DMS79 (cell line): ENCODE measurements around the gene SLC41A3.
"Not testable (repeated sequence)": the region's sequence is repeated elsewhere in the genome, so short reads cannot be mapped to it uniquely, and the experiment has no call there.

Experiments used
- DNase-seq: peaks from one replicate; lab custom pipeline; 2025; lab: John Stamatoyannopoulos, UW

SLC41A3 gene

DNA sequence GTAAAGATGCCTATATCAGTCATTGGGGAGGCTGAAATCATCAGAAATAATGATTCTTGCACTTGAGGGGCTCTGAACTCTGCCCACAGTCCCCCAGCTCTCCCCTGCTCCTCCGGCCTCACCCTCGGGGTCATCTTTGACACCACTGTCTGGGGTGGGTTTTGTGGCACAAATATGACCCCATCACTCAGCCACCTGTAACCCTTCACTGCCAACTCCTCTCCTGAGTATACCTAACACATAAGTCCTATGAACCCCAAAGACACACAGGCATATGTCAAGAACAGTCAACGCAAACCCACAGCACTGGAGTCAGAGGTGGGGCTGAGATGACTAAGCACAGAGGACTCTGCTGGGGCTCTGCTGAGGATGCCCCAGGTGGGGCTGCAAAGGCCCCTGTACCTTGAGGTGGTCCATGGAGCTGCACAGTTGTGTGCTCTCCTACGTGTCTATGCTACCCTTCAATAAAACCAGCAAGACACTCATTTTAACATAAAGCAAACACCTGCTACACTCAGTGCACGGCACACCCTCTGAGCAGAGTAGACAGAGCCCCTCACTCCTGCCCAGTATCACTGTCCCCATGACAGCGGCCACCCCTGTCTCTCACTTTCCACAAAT is 29.9 kb downstream of the SLC41A3 start:
- no peak for DNase-seq

- DNase-seq = no peak
These were observed 30.4 kb downstream of the SLC41A3 start for GRCh38 chr3:126053513-126053912.

DNA sequence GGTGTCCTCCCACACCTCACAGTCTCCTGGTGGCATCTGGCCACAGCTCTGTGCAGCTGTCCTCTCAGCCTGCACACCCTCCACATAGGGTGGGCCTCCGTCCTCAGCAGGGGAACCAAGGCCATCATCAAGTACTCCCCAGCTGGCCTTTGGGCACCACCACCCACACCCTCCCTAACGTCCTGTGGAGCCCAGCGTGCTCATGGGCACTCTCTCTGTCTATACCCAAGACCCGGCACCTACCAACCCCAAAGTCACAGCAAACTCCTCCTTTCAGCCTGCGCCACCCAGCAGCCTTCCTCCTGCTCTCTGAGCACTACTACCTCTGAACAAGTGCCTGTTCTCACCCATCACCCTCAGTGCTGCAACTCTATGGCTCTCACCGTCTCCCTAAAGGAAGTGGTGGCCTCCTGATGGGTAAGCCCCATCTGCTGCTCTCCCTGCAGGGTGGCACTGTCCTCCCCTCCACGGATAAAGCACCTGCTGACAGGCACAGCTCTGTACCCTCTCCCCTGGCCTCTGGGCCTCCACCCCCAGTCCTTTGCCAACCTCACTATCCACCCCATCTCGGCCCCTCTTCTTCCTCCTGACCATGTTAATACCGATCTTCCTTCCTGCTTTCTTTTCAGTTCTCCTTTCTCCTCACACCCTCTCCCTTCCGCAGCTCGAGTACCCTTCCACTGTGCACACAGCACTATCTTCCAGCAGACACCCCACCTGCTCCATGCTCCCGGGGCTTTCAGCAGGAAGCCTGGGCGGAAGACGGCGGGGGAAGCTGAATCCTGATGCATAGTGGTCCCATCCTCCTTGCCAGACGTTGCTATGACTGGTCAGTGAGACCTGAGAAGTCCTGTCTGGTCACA is 31.5 kb downstream of the SLC41A3 start:
- no peak for DNase-seq

- no peak for DNase-seq
These were observed 32.2 kb downstream of the SLC41A3 start for GRCh38 chr3:126051741-126052140.

- no peak for DNase-seq
These were observed 32.7 kb downstream of the SLC41A3 start for GRCh38 chr3:126051234-126051633.

DNA sequence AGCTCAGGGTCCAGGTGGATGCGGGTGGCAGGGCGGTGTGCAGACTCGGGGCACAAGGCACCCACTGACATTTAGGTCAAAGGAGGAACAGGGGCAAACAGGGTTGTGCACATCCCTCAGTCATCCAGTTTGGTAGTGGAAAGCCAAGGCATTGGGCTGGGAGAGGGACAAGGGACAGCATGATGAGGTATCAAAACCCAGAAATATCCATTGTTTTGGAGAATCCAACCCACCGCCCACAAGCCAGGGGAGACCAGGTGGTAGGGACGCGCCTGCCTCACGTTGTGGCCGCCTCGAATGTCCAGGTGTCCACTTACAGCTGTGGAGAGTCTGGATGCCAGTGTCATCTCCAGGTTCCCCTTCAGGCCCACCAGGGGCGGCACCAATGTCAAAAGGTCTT is 33.3 kb downstream of the SLC41A3 start:
- no peak for DNase-seq

DNA sequence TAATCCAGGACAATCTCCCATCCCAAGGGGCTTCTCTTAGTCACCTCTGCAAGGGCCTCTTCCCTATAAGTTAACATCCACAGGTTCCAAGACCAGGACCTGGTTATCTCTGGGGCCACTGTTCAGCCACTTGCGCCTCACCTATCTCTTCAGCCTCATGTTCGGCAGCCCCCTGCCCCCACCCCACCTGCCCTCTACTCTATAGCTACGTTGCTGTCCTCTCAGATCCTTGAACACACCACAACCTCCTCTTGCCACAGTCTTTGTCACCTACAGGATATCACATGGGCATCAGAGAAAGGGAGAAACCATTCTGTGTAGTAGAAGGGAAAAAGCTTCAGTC is 33.9 kb downstream of the SLC41A3 start:
- no peak for DNase-seq

DNA sequence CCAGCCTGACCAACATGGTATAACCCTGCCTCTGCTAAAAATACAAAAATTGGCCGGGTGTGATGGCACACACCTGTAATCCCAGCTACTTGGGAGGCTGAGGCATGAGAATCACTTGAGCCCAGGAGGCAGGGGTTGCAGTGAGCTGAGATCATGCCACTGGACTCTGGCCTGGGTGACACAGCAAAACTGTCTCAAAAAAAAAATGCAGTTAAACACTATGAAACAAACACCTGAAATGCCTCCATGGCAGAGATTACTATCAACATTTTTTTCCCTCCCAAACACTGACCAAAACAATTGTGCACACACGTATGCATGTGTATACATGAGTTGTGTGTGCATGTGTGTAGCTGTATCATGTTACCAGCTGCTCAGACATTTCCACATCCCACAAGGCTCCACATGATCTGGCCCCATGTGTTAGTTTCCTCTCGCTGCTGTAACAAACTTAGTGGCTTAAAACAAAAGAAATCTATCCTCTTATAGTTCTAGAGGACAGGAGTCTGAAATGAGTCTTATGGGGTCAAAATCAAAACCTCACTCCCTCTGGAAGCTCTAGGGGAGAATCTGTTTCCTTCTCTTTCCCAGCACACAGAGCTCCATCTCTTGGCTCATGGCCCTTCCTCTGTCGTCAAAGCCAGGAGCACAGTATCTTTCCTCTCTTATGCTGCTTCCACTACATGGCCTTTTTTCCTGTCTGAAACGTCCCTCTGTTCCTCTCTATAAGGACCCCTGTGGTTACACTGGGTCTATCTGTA is 34.5 kb downstream of the SLC41A3 start:
- DNase-seq = no peak

DNA sequence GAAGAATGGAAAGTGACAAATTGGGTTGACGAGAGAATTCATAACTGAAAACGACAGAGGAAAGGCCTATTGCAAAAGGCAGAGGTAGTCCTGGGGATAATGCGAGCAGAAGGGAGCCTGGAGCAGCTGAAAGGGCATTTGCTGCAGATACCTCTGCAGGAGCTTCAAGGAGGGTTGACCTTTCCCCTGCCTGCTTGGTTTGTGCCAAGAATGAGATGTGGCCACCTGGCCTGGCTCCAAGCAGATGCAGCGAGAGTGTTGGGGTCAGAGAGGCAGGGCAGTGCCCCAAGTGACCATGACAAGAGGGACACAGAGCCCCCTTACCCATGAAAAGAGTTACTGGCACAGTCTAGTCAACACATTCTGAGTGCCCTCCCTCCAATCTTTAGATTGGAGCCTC is 43.5 kb downstream of the SLC41A3 start:
- DNase-seq = no peak

DNA sequence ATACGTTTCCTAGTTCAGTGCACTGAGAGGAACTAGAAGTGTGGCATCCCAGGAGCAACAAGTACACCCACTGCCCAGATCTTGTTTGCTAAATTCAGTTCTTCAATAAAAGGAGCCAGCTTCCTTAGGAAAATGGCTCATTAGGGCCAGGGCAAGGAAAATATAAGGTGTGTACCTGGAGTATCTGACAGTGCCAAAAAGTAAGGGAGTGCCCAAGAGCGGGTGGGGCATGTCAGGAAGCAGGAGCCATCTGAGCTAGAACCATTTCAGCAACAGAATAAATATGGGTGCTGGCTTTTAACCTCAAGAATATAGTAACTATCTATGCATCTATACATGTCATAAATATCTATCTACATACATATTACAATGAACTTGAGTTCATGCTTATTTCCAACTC is 44.1 kb downstream of the SLC41A3 start:
- no peak for DNase-seq

- DNase-seq = not testable (repeated sequence)
These were observed 45.1 kb downstream of the SLC41A3 start for GRCh38 chr3:126038791-126039190.

DNA sequence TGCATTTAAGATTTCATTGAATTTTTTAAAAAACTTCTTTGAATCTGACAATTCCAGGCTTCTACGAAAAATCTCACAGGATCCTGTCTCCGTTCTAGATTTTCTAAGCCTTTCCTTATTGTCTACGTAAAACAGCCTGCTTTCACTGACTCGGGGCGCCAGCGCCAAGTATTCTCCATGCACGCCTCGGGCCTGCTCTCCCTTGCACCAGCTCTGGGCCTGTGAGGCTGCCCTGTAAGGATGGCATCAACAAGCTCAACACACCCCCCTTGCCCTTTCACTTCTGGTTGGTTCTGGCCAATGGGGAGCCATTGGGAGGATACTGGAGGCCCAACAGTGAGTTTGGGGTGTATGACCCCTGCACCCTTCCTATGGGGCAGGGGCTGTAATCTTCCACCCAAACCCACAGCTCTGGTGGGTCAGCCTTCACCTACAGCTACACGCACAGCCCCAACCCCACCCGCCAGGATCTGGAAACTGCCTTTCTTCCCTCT is 47.8 kb downstream of the SLC41A3 start:
- no peak for DNase-seq

- no peak for DNase-seq
These were observed 48.4 kb downstream of the SLC41A3 start for GRCh38 chr3:126035362-126036050.

DNA sequence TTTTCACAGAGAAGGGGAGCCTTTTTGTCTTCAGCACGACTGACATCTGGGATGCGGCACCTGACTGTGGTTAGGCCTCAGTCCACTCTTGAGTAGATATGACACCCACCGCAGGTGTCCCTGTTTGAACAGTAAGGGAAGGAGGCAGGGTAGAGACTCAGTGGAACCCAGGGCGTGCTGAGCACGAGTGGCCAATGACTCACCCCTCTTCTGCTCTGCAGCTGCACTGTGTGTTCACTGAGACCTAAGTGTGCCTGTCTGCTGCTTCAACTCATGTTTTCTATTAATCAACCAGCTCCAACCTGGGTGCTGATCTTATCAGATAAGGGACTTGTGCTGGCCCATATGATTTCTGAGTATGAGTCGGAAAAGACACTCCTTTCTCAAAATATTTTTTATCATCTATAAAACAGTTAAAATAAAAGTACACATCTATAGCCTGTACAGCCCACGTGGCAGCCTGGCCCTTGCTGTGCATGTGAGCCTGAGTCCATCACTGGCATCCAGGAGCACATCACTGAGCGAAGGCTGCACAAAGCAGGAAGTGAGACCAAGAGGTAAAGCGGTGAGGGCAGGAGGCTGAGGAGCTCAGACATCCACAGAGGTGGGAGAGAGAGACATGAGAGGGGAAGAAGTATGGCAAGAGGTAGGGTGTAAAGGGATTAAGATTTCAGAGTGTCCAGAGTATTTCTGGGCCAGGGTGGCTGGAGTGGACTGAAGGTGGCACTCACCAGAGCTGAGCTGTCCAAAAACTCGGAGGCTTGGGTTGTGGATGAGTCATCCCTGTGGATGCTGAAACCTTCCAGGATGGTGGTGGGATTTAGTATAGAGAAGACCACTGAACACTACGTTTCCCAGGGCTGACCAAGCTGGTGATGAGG is 49.2 kb downstream of the SLC41A3 start:
- no peak for DNase-seq

- DNase-seq = no peak
These were observed 50.2 kb downstream of the SLC41A3 start for GRCh38 chr3:126033765-126034164.

- DNase-seq = no peak
These were observed 50.7 kb downstream of the SLC41A3 start for GRCh38 chr3:126033051-126033745.

DNA sequence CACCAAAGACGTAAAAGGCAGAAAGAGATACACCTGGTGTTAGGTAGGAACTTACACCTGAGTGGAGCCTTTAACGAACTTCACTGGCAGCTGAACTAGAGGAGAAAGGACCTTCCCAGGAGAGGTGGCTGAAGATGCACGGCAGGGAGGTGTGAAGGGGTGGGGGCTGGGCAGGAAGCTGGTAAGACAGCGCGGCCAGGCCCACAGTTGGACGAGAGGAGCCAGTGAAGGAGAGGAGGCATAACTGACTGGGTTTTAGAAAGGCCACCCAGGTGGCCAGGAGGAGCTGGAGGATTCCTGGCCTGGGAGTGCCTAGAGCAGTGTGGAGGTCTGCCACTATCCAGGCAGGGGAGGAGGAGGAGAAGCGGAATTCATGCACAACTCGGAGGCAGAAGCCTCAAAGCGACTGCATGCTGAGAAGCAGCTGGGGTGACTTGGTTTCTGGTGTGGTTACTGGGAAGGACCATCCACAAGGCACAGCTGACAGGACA is 51.9 kb downstream of the SLC41A3 start:
- DNase-seq = no peak

DNA sequence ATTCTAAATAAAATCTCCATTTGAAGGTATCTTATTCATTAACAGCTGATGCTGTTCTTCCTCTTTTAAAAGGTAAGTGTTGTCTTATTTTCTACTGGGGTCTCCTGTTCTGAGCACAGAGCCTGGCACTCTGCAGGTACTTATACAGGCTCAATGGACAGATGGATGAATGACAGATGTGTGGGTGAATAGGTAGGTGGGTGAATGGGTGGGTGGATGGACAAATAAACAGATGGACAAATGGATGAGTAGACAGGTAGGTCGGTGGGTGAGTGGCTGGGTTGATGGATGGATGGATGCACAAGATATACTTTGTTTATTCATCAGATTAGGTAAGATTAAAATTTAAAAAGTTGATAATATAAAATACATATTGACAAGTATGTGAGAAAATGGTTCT is 53.5 kb downstream of the SLC41A3 start:
- DNase-seq = no peak

- DNase-seq = no peak
These were observed 54.7 kb downstream of the SLC41A3 start for GRCh38 chr3:126029241-126029640.

DNA sequence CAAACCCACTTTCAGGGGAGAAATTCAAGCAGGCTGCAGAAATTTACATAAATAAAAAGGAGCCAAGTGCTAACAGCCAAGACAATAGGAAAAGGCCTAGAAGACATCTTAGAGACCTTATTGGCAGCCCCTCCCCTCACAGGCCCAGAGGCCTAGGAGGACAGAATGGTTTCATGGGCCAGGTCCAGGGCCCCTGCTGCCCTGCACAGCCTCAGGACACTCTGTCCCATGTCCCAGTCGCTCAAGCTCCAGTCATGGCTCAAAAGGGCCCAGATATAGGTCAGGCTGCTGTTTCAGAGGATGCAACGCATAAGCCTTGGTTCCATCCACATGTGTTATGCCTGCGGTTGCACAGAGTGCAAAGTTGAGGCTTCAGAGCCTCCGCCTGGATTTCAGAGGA is 55.8 kb downstream of the SLC41A3 start:
- no peak for DNase-seq
